Ureter (tissue), 1 donor: ENCODE measurements around the gene PZP. TPM values are rescaled to one million over a fixed set of nuclear protein-coding genes. Genes with fewer than 3 reads are reported as not detected.
"Not testable (repeated sequence)": the region's sequence is repeated elsewhere in the genome, so short reads cannot be mapped to it uniquely, and the experiment has no call there.

Experiments
- DNase-seq: peaks from one replicate; pipeline ENCODE4 v3.0.0-alpha.2; 2020; ENCODE audit warnings: low spot score
- total RNA-seq: library from RNA; stranded (reverse); gene quantifications from one replicate; pipeline ENCODE4 v1.2.4, GENCODE V29; 2023
- donor health status: DM: yes; HTN: yes; CAD: no.

The PZP gene
- total RNA-seq, 1 donor from 2014 or later = 0.34 TPM

- DNase-seq = no peak
Observed at GRCh38 chr12:9184276-9184675, 23.9 kb downstream of the PZP start.

GRCh38 chr12:9180810-9181209 lies 27.4 kb downstream of the PZP start:
- DNase-seq = no peak

- no peak for DNase-seq
Observed at GRCh38 chr12:9179781-9180180, 28.4 kb downstream of the PZP start.

DNA sequence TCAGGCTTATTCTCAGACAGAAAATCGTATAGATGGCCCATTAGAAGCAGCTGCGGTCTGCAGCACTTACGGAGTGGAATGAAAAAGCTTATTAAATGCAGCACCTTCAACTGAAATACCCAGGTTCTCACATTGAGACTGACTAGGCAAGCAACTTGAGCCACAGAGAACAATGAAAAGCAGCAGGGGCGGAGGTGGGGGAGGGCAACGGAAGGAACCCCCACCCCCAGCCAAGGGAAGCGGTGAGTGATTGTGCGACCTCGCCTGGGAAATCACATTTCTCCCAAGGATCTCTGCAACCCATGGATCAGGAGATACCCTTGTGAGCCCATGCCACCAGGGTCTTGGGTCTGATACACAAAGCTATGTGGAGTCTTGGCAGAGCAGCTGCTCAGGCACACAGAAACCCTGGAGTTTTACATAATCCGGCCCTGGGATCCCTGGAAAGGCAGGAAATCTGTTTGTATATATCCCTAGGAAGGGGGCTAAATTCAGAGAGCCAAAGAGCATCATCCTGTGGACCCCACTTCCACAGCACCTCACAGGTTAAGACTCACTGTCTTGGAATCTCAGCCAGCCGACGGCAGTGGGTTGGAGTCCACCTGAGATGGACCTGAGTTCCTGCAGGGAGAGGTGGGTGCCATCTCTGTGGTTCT lies 38.1 kb downstream of the PZP start:
- DNase-seq = no peak

DNA sequence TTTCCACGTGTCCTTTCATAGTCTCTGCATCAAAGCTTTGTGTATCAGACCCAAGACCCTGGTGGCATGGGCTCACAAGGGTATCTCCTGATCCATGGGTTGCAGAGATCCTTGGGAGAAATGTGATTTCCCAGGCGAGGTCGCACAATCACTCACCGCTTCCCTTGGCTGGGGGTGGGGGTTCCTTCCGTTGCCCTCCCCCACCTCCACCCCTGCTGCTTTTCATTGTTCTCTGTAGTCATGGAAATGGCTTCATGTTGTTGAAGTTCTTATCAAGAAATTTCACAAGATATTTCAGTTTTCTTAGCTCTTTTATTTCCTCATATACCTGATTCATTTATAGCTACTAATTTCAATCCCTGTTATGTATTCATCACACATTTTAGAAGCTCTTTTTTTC lies 40.9 kb downstream of the PZP start:
- DNase-seq = not testable (repeated sequence)

DNA sequence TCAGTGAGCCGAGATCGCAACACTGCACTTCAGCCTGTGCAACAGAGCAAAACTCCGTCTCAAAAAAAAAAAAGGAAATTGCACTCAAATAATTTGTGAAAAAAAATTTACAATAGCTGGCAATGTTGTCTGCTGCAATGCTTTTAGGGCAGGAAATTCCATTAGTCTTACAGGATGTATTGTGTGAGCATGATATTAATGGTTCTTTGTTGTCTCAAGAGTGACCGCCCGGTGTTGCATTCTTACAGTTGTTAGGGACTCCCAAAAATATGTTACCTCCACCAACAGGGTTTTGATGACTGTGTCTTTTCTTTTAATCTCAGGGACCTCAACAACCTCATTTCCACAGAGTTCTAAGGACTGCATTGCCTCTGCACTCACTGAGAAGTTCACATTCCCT lies 44.8 kb downstream of the PZP start:
- no peak for DNase-seq

GRCh38 chr12:9156119-9156518 lies 52.1 kb downstream of the PZP start:
- no peak for DNase-seq

DNA sequence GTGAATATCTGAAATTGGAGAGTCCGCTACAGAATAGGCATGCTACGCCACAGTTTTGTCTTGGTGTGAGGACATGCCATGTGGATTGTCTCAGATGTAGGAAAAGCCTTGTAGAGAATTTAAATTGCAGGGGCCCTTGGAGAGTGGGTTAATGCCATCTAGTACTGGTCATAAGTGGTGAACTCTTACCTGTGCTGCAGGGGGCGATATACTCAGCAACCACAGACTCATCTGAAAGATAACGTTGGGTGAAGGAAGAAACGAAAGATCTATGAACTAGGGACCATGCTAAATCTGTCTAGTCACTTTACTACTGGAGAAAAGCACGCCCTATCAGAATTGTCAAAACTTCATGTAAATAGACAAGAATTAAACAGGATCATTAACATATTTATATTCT lies 58.8 kb downstream of the PZP start:
- no peak for DNase-seq

GRCh38 chr12:9148926-9149325 lies 59.3 kb downstream of the PZP start:
- DNase-seq = no peak

DNA sequence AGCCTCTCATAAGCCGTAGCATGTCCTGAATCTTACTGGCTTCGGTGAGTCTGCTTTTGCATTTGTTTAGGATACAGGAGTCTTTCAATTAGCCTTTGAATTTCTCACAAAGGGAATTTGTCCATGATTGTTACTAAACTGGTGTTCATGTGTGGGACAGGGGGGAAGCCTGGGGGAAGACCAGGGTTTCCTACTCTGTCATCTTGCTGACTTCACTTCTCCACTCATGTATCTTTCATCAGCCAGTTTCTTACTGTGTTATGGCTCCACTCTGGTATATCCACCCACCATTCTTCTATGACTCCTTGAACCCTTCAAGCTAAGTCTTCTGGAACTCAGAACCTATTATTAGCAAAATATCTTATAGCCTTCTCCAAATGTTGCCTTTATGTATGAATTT lies 60.7 kb downstream of the PZP start:
- DNase-seq = no peak

GRCh38 chr12:9144730-9145106 lies 63.5 kb downstream of the PZP start:
- DNase-seq = no peak

DNA sequence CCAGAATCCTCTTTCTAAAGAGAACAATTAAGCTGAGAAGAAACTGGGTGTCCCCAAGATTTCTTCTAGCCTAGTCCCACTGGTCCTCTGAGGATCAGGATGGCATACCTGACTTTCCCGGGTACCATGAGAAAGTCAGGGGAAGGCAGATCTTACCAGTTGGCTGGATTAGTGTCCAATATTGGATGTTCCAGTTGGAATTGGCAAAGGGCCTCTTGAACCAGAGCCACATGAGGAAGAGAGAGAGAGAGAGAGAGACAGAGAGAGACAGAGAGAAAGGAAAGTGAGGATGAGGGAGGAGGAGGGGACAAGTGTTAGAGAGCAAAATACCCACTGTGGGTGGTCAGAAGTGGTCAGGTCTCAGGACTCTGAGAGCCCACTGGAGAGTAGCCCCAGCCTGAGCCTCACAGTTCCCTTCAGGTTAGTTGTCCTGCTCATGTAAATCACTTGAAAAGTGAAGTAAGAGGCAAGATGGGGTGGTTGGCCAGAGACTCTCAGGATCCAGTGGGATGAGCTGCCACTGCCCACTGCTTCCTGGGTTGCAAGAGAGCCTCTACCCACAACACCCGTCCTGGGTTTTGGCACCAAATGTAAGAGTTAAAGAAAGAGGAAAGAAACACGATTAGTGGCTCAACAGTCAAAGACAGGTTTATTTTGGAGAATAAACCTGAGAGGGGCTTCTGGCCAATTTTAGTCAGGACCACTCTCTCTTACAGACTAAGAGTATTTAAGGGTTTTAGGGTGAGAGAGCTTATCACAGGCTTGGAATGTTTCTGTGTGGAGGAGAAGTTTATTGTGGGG lies 64.1 kb downstream of the PZP start:
- DNase-seq = no peak

- DNase-seq = peak; percentile 44
Observed at GRCh38 chr12:9143137-9143536, 65.1 kb downstream of the PZP start.

DNA sequence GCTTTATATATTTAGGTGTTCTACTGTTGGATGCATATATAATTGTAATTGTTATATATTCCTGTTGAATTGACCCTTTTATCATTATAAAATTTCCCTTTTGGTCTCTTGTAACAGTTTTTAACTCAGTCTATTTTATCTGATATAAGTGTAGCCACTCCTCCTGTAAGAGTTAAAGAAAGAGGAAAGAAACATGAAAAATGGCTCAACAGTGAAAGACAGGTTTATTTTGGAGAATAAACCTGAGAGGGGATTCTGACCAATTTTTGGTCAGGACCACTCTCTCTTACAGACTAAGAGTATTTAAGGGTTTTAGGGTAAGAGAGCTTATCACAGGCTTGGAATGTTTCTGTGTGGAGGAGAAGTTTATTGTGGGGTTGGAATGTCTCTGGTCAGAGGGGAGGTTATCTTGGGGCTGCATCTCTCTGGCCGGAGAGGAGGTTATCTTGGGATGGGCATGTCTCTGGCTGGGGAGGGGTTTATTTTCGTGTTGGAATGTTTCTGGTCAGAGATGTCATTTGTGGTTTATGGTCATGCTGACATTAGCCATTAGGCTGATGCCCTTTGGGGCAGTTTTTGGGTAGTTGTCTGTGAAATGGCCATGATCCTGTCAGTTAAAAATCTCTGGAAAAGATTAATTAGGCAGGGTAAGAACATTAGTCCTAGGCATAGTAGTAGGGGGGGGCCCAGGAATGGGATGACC lies 68.5 kb downstream of the PZP start:
- DNase-seq = not testable (repeated sequence)

- DNase-seq = no peak
Observed at GRCh38 chr12:9135903-9136310, 72.3 kb downstream of the PZP start.

- peak; percentile 43 for DNase-seq
Observed at GRCh38 chr12:9134981-9135628, 73.1 kb downstream of the PZP start.

DNA sequence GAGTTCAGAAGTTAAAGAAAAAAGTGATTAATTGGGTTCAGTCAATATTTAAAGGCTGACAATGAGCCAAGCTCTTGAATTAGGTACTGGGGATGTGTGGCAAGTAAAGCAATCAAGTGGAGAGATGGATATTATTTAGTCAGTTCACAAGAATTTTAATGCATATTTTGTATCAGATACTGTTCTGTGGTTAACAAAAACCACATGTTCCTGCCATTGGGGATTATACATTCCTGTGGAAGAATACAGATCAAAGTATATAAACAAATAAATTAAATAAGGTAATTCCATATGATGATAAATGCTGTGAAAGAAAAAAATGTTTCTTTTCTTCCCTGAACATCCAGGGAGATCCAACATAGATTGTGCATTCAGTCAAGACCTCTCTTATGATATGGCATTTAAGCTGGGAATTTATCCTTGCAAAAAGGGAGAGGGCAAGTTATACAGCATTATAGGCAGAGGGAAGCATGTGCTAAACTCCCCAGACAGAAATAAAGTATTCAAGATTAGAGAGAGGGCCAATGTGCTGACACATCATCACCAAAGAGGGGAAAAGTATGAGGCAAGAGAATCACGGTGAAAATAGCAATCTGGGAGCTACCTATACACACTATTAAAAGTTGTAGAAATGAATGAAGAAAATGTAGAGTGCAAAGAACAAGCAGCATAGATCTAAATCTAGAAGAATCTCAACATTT lies 74.8 kb downstream of the PZP start:
- DNase-seq = no peak

GRCh38 chr12:9132008-9132535 lies 76.1 kb downstream of the PZP start:
- no peak for DNase-seq

- no peak for DNase-seq
Observed at GRCh38 chr12:9130244-9130643, 78.0 kb downstream of the PZP start.

GRCh38 chr12:9127936-9128663 lies 80.1 kb downstream of the PZP start:
- no peak for DNase-seq

GRCh38 chr12:9127484-9127883 lies 80.7 kb downstream of the PZP start:
- no peak for DNase-seq
